Vagina (tissue), 2 donors: Measurements from ENCODE around the gene RABGAP1L.

ENCODE experiments used
- POLR2A ChIP-seq, 2 donors: fragments of 450-650 bp; IDR thresholded peaks; one replicate each; pipeline ENCODE4 v1.6.1; 2017; ENCODE audit warnings: antibody characterized with exemption in 2 of 2, mild to moderate bottlenecking in 2 of 2, moderate library complexity in 2 of 2
- TF ChIP-seq, protein P1 (sequence below), 3 experiments: fragments of 450-650 bp in 2 of 3; fragments of 200-600 bp in 1 of 3; sonication (generic) in 1 of 3; IDR thresholded peaks; one replicate each; pipeline ENCODE4 v1.5.1; 2017 to 2019; ENCODE audit warnings: antibody characterized with exemption in 3 of 3, mild to moderate bottlenecking in 2 of 3, moderate library complexity in 2 of 3

DNA sequence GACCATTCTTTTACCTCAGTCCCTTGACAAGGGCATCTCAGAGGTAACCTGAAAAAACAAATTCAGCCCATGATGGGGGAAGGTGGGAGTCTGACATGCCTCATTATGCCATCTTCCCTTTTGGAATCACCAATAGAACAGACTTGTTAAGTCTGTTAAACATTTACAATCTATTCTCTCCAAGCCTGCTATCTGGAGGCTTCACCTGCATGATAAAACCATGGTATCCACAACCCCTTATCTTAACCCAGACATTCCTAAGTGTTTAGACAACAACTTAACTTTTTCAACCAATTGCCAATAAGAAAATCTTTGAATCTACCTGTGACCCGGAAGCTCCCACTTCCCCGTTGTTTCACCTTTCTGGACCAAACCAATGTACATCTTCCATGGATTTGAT lies 607.4 kb downstream of the RABGAP1L start:
- TF ChIP-seq, protein P1, sequence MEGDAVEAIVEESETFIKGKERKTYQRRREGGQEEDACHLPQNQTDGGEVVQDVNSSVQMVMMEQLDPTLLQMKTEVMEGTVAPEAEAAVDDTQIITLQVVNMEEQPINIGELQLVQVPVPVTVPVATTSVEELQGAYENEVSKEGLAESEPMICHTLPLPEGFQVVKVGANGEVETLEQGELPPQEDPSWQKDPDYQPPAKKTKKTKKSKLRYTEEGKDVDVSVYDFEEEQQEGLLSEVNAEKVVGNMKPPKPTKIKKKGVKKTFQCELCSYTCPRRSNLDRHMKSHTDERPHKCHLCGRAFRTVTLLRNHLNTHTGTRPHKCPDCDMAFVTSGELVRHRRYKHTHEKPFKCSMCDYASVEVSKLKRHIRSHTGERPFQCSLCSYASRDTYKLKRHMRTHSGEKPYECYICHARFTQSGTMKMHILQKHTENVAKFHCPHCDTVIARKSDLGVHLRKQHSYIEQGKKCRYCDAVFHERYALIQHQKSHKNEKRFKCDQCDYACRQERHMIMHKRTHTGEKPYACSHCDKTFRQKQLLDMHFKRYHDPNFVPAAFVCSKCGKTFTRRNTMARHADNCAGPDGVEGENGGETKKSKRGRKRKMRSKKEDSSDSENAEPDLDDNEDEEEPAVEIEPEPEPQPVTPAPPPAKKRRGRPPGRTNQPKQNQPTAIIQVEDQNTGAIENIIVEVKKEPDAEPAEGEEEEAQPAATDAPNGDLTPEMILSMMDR (IDR thresholded peaks at IDR 0.05) = no peak
- no peak for TF ChIP-seq POLR2A (IDR thresholded peaks at IDR 0.05)
